HCT116 (cell line): ENCODE measurements around the gene SH3TC1. TPM values are rescaled to one million over a fixed set of nuclear protein-coding genes. Genes with fewer than 3 reads are reported as not detected.

ENCODE experiments used
- ATAC-seq: fragments of 200-7000 bp; cut with Tn5 transposase; 2 replicates; pipeline ENCODE4 v1.9.1; 2020; ENCODE audit warnings: mild to moderate bottlenecking, moderate library complexity
- BruUV-seq: library from RNA; stranded (reverse); fragments of 400-500 nt; replicated peaks from 2 replicates; lab custom pipeline; 2021; lab: Mats Ljungman, UMichigan
- CTCF ChIA-PET: fragments of 300-600 bp; sonication (Branson Sonifier 250); formaldehyde crosslinking; loops from one replicate; lab custom pipeline; 2021; ENCODE audit warnings: antibody characterized with exemption; lab: Charles Lee
- POLR2A ChIA-PET: fragments of 300-600, 350-600 bp; sonication (Branson Sonifier 250); formaldehyde crosslinking; loops from one replicate; lab custom pipeline; 2021; ENCODE audit warnings: antibody characterized with exemption; lab: Charles Lee
- RAD21 ChIA-PET, 2 experiments: fragments of 300-600 bp; sonication (Branson Sonifier 250); formaldehyde crosslinking; loops; one replicate each; lab custom pipeline; 2023; ENCODE audit warnings: low total read pairs in 2 of 2; ENCODE audit not compliant: uncharacterized antibody in 2 of 2, unreplicated experiment in 2 of 2, low non-redundant PET in 1 of 2; lab: Charles Lee
- DNase-seq: peaks from one replicate; pipeline ENCODE4 v3.0.0-alpha.2; 2010; ENCODE audit warnings: low read depth, low spot score
- H2AFZ ChIP-seq: fragments of 200-600 bp; shearing (Covaris generic), sonication (generic); 2 replicates; pipeline ENCODE4 v1.6.1; 2017; ENCODE audit warnings: low read depth, mixed run types, mixed read lengths, antibody characterized with exemption, low read length; ENCODE audit not compliant: poor library complexity, severe bottlenecking
- H3K27ac ChIP-seq: 2 replicates; pipeline ENCODE4 v1.5.1; 2012; ENCODE audit warnings: low read depth, low read length
- H3K27me3 ChIP-seq: fragments of 200-600 bp; sonication (generic); 2 replicates; pipeline ENCODE4 v1.6.1; 2016; ENCODE audit warnings: mixed run types, low read length, mixed read lengths; ENCODE audit not compliant: insufficient read depth
- H3K36me3 ChIP-seq, 2 experiments: fragments of 200-500 bp in 1 of 2; fragments of 200-600 bp in 1 of 2; sonication (Bioruptor generic) in 1 of 2; sonication (generic) in 1 of 2; 2 replicates each; pipeline versions ENCODE4 v1.5.1 to v1.6.1; 2014 to 2016; ENCODE audit warnings: low read length in 2 of 2, inconsistent platforms in 1 of 2, mixed read lengths in 1 of 2, mixed run types in 1 of 2; ENCODE audit not compliant: insufficient read depth in 2 of 2, control insufficient read depth in 1 of 2
- H3K4me1 ChIP-seq, 2 experiments: fragments of 200-600 bp in 1 of 2; sonication (generic) in 1 of 2; 2 replicates each; pipeline versions ENCODE4 v1.5.1 to v1.6.1; 2012 to 2017; ENCODE audit warnings: low read length in 2 of 2, inconsistent platforms in 1 of 2, mild to moderate bottlenecking in 1 of 2, mixed read lengths in 1 of 2, mixed run types in 1 of 2, moderate library complexity in 1 of 2; ENCODE audit not compliant: insufficient read depth in 2 of 2, control insufficient read depth in 1 of 2
- H3K4me2 ChIP-seq: fragments of 200-600 bp; sonication (generic); 2 replicates; pipeline ENCODE4 v1.6.1; 2017; ENCODE audit warnings: mixed run types, low read length, mixed read lengths
- H3K4me3 ChIP-seq, 2 experiments: fragments of 200-600 bp in 1 of 2; sonication (generic) in 1 of 2; replicated peaks in 1 of 2; 2 replicates each; pipeline ENCODE4 v1.5.1; 2011 to 2016; ENCODE audit warnings: low read length in 2 of 2, control low read depth in 1 of 2, low read depth in 1 of 2, mild to moderate bottlenecking in 1 of 2, mixed read lengths in 1 of 2, mixed run types in 1 of 2
- H3K79me2 ChIP-seq: fragments of 200-600 bp; sonication (generic); 2 replicates; pipeline ENCODE4 v1.6.1; 2017; ENCODE audit warnings: mild to moderate bottlenecking, mixed run types, low read length, moderate library complexity, mixed read lengths; ENCODE audit not compliant: insufficient read depth
- H3K9ac ChIP-seq: fragments of 200-600 bp; sonication (generic); 2 replicates; pipeline ENCODE4 v1.6.1; 2016; ENCODE audit warnings: low read length, mixed read lengths
- H3K9me2 ChIP-seq: fragments of 200-600 bp; sonication (generic), shearing (Covaris generic); 2 replicates; pipeline ENCODE4 v1.6.1; 2017; ENCODE audit warnings: mixed run types, mild to moderate bottlenecking, moderate library complexity; ENCODE audit not compliant: insufficient read depth
- H3K9me3 ChIP-seq, 2 experiments: fragments of 200-500 bp in 1 of 2; fragments of 200-600 bp in 1 of 2; sonication (Bioruptor generic) in 1 of 2; sonication (generic) in 1 of 2; 2 replicates each; pipeline ENCODE4 v1.6.1; 2014 to 2017; ENCODE audit warnings: low read length in 2 of 2, mixed read lengths in 2 of 2, inconsistent platforms in 1 of 2, low read depth in 1 of 2, mild to moderate bottlenecking in 1 of 2, mixed run types in 1 of 2, moderate library complexity in 1 of 2; ENCODE audit not compliant: control insufficient read depth in 1 of 2, insufficient read depth in 1 of 2
- H4K20me1 ChIP-seq: fragments of 200-600 bp; sonication (generic), shearing (Covaris generic); 2 replicates; pipeline ENCODE4 v1.6.1; 2017; ENCODE audit warnings: mixed run types, mild to moderate bottlenecking, moderate library complexity; ENCODE audit not compliant: insufficient read depth
- CBX3 ChIP-seq: IDR thresholded peaks from 2 replicates; pipeline ENCODE4 v1.6.1; 2012; ENCODE audit warnings: low read depth
- ELF1 ChIP-seq: IDR thresholded peaks from 2 replicates; pipeline ENCODE4 v1.6.1; 2012; ENCODE audit warnings: low read depth, borderline replicate concordance
- EZH2 ChIP-seq: fragments of 200-600 bp; sonication (generic); IDR thresholded peaks from 2 replicates; pipeline ENCODE4 v1.6.1; 2017; ENCODE audit warnings: antibody characterized with exemption, mixed run types
- EZH2phosphoT487 ChIP-seq: fragments of 200-600 bp; IDR thresholded peaks from 2 replicates; pipeline ENCODE4 v1.6.1; 2018; ENCODE audit warnings: antibody characterized with exemption, borderline replicate concordance
- JUND ChIP-seq: IDR thresholded peaks from 2 replicates; pipeline ENCODE4 v1.6.1; 2012
- POLR2A ChIP-seq: IDR thresholded peaks from 2 replicates; pipeline ENCODE4 v1.7.0; 2011; ENCODE audit warnings: borderline replicate concordance; ENCODE audit not compliant: insufficient read depth, insufficient read length; ENCODE audit errors: extremely low read depth
- REST ChIP-seq: IDR thresholded peaks from 2 replicates; pipeline ENCODE4 v1.6.1; 2012; ENCODE audit warnings: low read depth
- ZBTB33 ChIP-seq: IDR thresholded peaks from 2 replicates; pipeline ENCODE4 v1.6.1; 2011; ENCODE audit warnings: mild to moderate bottlenecking, low read length, moderate library complexity; ENCODE audit not compliant: insufficient replicate concordance; ENCODE audit errors: extremely low read depth
- intact Hi-C: fragments of 100-400 bp; cut with micrococcal nuclease; formaldehyde crosslinking; loops from 2 replicates; pipeline ENCODE4 v1.10.0; 2022
- total RNA-seq: library from RNA; stranded (reverse); gene quantifications from one replicate; pipeline ENCODE4 v1.2.1, GENCODE V29; 2021; ENCODE audit not compliant: unreplicated experiment

Gene SH3TC1
- total RNA-seq, 1 experiment from 2014 or later: 12.5 TPM

GRCh38 chr4:8230033-8230432 lies 30.9 kb downstream of the SH3TC1 start:
- CTCF ChIA-PET: interaction anchor here (1.9 kb wide), 1 partner anchor 12 kb away, joined by 7 read pairs; no protein-coding TSS in a partner anchor
- POLR2A ChIA-PET: no interaction called here
- RAD21 ChIA-PET: no interaction called here

More at GRCh38 chr4:8230033-8230432, 30.9 kb downstream of the SH3TC1 start:
- H3K4me1 ChIP-seq: peaks cover 10 to 12% of the 10 kb centered on the region in 2 experiments
- H3K27ac ChIP-seq: no peak overlapping the region
- no peak overlapping the region for H3K4me3 ChIP-seq
- TF ChIP-seq POLR2A (no peak), JUND (no peak), EZH2phosphoT487 (no peak), EZH2 (no peak), REST (no peak), ZBTB33 (no peak), CBX3 (no peak), ELF1 (no peak)
- H3K79me2 ChIP-seq: no peaks in the 10 kb centered on the region
- no peak overlapping the region for H3K9ac ChIP-seq
- no peak overlapping the region for H2AFZ ChIP-seq
- no peaks in the 10 kb centered on the region for H3K9me2 ChIP-seq
- H4K20me1 ChIP-seq: no peaks in the 10 kb centered on the region
- intact Hi-C loops: no loop called here
- no peaks in the 10 kb centered on the region for H3K9me3 ChIP-seq
- no peak for ATAC-seq
- H3K27me3 ChIP-seq: no peaks in the 10 kb centered on the region
- no peak overlapping the region for H3K4me2 ChIP-seq
- BruUV-seq: no TSS peak
- no peak for DNase-seq
- H3K36me3 ChIP-seq: no peaks in the 10 kb centered on the region
